Chondrocyte (in vitro differentiated cells): Measurements from ENCODE around the gene VIM. TPM values are rescaled to one million over a fixed set of nuclear protein-coding genes. Genes with fewer than 3 reads are reported as not detected.

Experiments used
- DNase-seq: peaks from one replicate; pipeline ENCODE4 v3.0.0; 2021; ENCODE audit warnings: mixed read lengths, low spot score
- H3K27ac Mint-ChIP-seq: one replicate; pipeline ENCODE4 v1.8.0; 2021; ENCODE audit warnings: mild to moderate bottlenecking, moderate library complexity, mixed read lengths; ENCODE audit not compliant: unreplicated experiment
- H3K27me3 Mint-ChIP-seq: 2 replicates; pipeline ENCODE4 v1.8.0; 2021; ENCODE audit warnings: low read depth, mixed read lengths
- H3K36me3 Mint-ChIP-seq: 2 replicates; pipeline ENCODE4 v1.8.0; 2021; ENCODE audit warnings: low read depth, mixed read lengths
- H3K4me1 Mint-ChIP-seq: 2 replicates; pipeline ENCODE4 v1.8.0; 2021; ENCODE audit warnings: low read depth, mild to moderate bottlenecking, mixed read lengths
- H3K4me3 Mint-ChIP-seq: one replicate; pipeline ENCODE4 v1.8.0; 2021; ENCODE audit warnings: mild to moderate bottlenecking, moderate library complexity, mixed read lengths; ENCODE audit not compliant: unreplicated experiment
- H3K9me3 Mint-ChIP-seq: 2 replicates; pipeline ENCODE4 v1.8.0; 2021; ENCODE audit warnings: low read depth, mixed read lengths
- total RNA-seq: library from RNA; stranded (reverse); gene quantifications from 3 replicates; pipeline ENCODE4 v1.2.1, GENCODE V29; 2021
- TF ChIP-seq, protein P1 (sequence below): fragments of 200-600 bp; sonication (generic); IDR thresholded peaks from 2 replicates; pipeline ENCODE4 v1.5.0; 2021; ENCODE audit warnings: antibody characterized with exemption, mild to moderate bottlenecking, moderate library complexity

Gene VIM
- total RNA-seq, 1 donor from 2014 or later, result 4,580 TPM

DNA sequence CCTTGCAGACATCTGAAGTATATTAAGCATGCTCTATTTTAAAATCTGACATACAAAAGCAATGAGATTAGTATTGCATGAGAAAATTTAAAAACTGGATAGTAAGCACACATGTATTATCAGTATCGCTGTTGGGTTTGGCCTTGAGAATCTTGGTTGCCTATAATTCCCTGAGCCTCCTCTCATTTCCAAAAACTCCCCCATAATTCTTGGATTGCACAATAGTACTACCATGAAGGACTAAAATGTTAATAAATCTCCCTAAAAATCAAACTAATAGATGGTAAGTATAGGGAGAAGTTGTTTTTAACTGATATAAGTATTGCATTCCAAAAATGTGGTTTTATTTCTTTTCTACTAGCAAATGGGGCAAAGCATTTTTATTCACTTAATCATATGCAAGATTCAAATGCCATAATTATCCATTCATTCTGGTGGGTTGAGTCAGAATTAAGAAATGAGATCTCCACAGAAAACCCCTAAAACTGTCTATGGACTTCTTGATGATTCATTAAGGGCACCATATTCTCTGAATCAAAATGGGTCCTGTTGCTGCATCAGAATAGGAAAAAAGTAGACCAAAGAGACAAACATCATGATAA lies 10.3 kb upstream of the VIM start:
- Mint-ChIP-seq H3K27me3 (no peaks in the 10 kb centered on the region), H3K9me3 (no peaks in the 10 kb centered on the region), H3K36me3 (no peaks in the 10 kb centered on the region), H3K4me3 (no peak overlapping the region), H3K27ac (peak overlapping the region; percentile 87), H3K4me1 (peaks cover 80% of the 10 kb centered on the region)
- DNase-seq, result no peak
- TF ChIP-seq, protein P1, sequence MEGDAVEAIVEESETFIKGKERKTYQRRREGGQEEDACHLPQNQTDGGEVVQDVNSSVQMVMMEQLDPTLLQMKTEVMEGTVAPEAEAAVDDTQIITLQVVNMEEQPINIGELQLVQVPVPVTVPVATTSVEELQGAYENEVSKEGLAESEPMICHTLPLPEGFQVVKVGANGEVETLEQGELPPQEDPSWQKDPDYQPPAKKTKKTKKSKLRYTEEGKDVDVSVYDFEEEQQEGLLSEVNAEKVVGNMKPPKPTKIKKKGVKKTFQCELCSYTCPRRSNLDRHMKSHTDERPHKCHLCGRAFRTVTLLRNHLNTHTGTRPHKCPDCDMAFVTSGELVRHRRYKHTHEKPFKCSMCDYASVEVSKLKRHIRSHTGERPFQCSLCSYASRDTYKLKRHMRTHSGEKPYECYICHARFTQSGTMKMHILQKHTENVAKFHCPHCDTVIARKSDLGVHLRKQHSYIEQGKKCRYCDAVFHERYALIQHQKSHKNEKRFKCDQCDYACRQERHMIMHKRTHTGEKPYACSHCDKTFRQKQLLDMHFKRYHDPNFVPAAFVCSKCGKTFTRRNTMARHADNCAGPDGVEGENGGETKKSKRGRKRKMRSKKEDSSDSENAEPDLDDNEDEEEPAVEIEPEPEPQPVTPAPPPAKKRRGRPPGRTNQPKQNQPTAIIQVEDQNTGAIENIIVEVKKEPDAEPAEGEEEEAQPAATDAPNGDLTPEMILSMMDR, result no peak

GRCh38 chr10:17219024-17219423 lies 9.0 kb upstream of the VIM start:
- peaks cover 67% of the 10 kb centered on the region for H3K4me1 Mint-ChIP-seq
- no peaks in the 10 kb centered on the region for H3K9me3 Mint-ChIP-seq
- no peak for DNase-seq
- no peak overlapping the region for H3K4me3 Mint-ChIP-seq
- no peaks in the 10 kb centered on the region for H3K27me3 Mint-ChIP-seq
- H3K36me3 Mint-ChIP-seq, result no peaks in the 10 kb centered on the region
- H3K27ac Mint-ChIP-seq, result peak overlapping the region; percentile 52
- TF ChIP-seq, protein P1, result no peak

GRCh38 chr10:17220652-17221100 lies 7.4 kb upstream of the VIM start:
- Mint-ChIP-seq H3K9me3 (no peaks in the 10 kb centered on the region), H3K36me3 (no peaks in the 10 kb centered on the region)
- no peak for DNase-seq

DNA sequence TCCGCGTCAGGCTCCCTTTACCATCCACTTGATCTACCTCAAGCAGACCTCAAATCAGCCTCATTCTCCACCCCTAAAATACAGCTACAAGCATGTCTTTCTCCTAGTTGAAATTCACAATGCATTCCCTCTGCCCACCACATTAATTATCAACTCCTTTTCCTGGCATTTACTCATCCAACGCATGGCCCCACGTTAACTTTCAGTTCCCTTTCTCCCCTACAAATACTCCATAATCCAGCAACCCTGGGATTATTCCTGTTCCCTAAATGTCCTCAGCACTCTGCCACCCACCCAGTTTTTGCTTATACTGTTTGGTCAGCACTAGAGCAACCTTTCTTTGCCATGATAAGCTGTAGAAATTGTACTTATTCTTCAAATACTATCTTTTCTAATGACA lies 5.7 kb upstream of the VIM start:
- H3K36me3 Mint-ChIP-seq, result no peaks in the 10 kb centered on the region
- H3K4me3 Mint-ChIP-seq, result no peak overlapping the region
- H3K27ac Mint-ChIP-seq, result no peak overlapping the region
- H3K27me3 Mint-ChIP-seq, result no peaks in the 10 kb centered on the region
- DNase-seq, result no peak
- no peaks in the 10 kb centered on the region for H3K9me3 Mint-ChIP-seq
- H3K4me1 Mint-ChIP-seq, result peaks cover 45% of the 10 kb centered on the region
- TF ChIP-seq, protein P1, result no peak

More at GRCh38 chr10:17220652-17221100, 7.4 kb upstream of the VIM start:
- peak overlapping the region; percentile 92 for H3K27ac Mint-ChIP-seq
- TF ChIP-seq, protein P1, result no peak
- no peaks in the 10 kb centered on the region for H3K27me3 Mint-ChIP-seq
- H3K4me3 Mint-ChIP-seq, result no peak overlapping the region
- peaks cover 52% of the 10 kb centered on the region for H3K4me1 Mint-ChIP-seq

DNA sequence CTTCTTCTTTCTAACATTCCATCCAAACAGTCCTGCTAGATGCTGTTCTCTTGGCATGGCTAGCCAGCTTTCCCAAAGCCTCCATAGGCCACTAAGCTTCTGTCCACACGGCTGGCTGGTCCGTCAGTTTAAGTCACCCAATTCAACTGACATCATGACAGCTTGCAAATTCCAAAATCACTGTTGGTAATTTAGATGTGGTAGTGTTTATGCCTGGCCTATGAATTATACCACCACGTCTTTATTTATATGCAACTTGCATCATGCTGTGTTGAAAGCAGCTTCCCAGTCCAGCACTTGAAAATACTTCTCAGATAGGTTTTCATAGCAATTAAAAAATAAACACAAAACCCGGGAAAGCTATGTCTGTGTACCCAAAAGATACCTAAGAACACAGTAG lies 2.2 kb upstream of the VIM start:
- H3K36me3 Mint-ChIP-seq, result peaks cover 12% of the 10 kb centered on the region
- TF ChIP-seq, protein P1, result no peak
- no peak overlapping the region for H3K4me3 Mint-ChIP-seq
- peaks cover 25% of the 10 kb centered on the region for H3K4me1 Mint-ChIP-seq
- no peak overlapping the region for H3K27ac Mint-ChIP-seq
- H3K9me3 Mint-ChIP-seq, result no peaks in the 10 kb centered on the region
- DNase-seq, result no peak
- H3K27me3 Mint-ChIP-seq, result no peaks in the 10 kb centered on the region
